Astrocyte (in vitro differentiated cells and primary cell): ENCODE results near the gene GP1BA. TPM values are rescaled to one million over a fixed set of nuclear protein-coding genes. Genes with fewer than 3 reads are reported as not detected.

Source experiments
- DNase-seq: peaks from one replicate; pipeline ENCODE4 v3.0.0-alpha.2; 2010; ENCODE audit warnings: low read depth
- FAIRE-seq: peaks from 2 replicates; lab custom pipeline; 2011; peaks lifted over from hg19 to GRCh38; lab: Jason Lieb, UNC
- H2AFZ ChIP-seq: 2 replicates; pipeline ENCODE4 v1.6.0; 2012; ENCODE audit warnings: low read depth, low read length, inconsistent platforms
- H3K27ac ChIP-seq: 2 replicates; pipeline ENCODE4 v1.5.1; 2011; ENCODE audit warnings: low read depth, low read length, inconsistent platforms
- H3K27me3 ChIP-seq: 2 replicates; pipeline ENCODE4 v1.6.0; 2011; ENCODE audit warnings: low read length, inconsistent platforms; ENCODE audit not compliant: insufficient read depth
- H3K36me3 ChIP-seq: 2 replicates; pipeline ENCODE4 v1.5.1; 2011; ENCODE audit warnings: low read length, inconsistent platforms; ENCODE audit not compliant: insufficient read depth
- H3K4me1 ChIP-seq: 2 replicates; pipeline ENCODE4 v1.5.1; 2011; ENCODE audit warnings: low read length, inconsistent platforms; ENCODE audit not compliant: insufficient read depth
- H3K4me2 ChIP-seq: 2 replicates; pipeline ENCODE4 v1.6.0; 2012; ENCODE audit warnings: low read length, inconsistent platforms
- H3K4me3 ChIP-seq: 2 replicates; pipeline ENCODE4 v1.5.1; 2011; ENCODE audit warnings: low read depth, mild to moderate bottlenecking, low read length, inconsistent platforms; ENCODE audit not compliant: insufficient read depth
- H3K79me2 ChIP-seq: 2 replicates; pipeline ENCODE4 v1.6.0; 2012; ENCODE audit warnings: mild to moderate bottlenecking, low read length, inconsistent platforms; ENCODE audit not compliant: insufficient read depth
- H3K9ac ChIP-seq: 2 replicates; pipeline ENCODE4 v1.6.0; 2012; ENCODE audit warnings: mild to moderate bottlenecking, low read length, inconsistent platforms
- H3K9me3 ChIP-seq: 2 replicates; pipeline ENCODE4 v1.5.1; 2012; ENCODE audit warnings: low read depth, mild to moderate bottlenecking, low read length, inconsistent platforms; ENCODE audit not compliant: insufficient read depth
- H4K20me1 ChIP-seq: 2 replicates; pipeline ENCODE4 v1.6.0; 2012; ENCODE audit warnings: low read length, inconsistent platforms; ENCODE audit not compliant: insufficient read depth
- H3K27ac Mint-ChIP-seq: one replicate; pipeline ENCODE4 v1.8.0; 2021; ENCODE audit warnings: mild to moderate bottlenecking, mixed read lengths; ENCODE audit not compliant: unreplicated experiment
- H3K27me3 Mint-ChIP-seq: one replicate; pipeline ENCODE4 v1.8.0; 2021; ENCODE audit warnings: low read depth, mixed read lengths; ENCODE audit not compliant: unreplicated experiment
- H3K36me3 Mint-ChIP-seq: one replicate; pipeline ENCODE4 v1.8.0; 2021; ENCODE audit warnings: low read depth, mixed read lengths; ENCODE audit not compliant: unreplicated experiment
- H3K4me1 Mint-ChIP-seq: one replicate; pipeline ENCODE4 v1.8.0; 2021; ENCODE audit warnings: low read depth, mixed read lengths; ENCODE audit not compliant: unreplicated experiment
- H3K4me3 Mint-ChIP-seq: one replicate; pipeline ENCODE4 v1.8.0; 2021; ENCODE audit warnings: mild to moderate bottlenecking, moderate library complexity, mixed read lengths; ENCODE audit not compliant: unreplicated experiment
- H3K9me3 Mint-ChIP-seq: one replicate; pipeline ENCODE4 v1.8.0; 2021; ENCODE audit warnings: mild to moderate bottlenecking, mixed read lengths; ENCODE audit not compliant: unreplicated experiment
- EZH2 ChIP-seq: IDR thresholded peaks from 2 replicates; pipeline ENCODE4 v1.6.1; 2012; ENCODE audit warnings: mild to moderate bottlenecking, low read length, inconsistent platforms; ENCODE audit not compliant: insufficient read depth
- total RNA-seq: library from RNA; stranded (reverse); gene quantifications from 2 replicates; pipeline ENCODE4 v1.2.1, GENCODE V29; 2021
- TF ChIP-seq, protein P1 (sequence below): IDR thresholded peaks from 2 replicates; pipeline ENCODE4 v1.5.1; 2011; ENCODE audit warnings: low read depth, mild to moderate bottlenecking, inconsistent platforms, low read length, moderate library complexity; ENCODE audit not compliant: insufficient read depth

GP1BA gene
- total RNA-seq, 1 donor from 2014 or later, result 0.09 TPM

DNA sequence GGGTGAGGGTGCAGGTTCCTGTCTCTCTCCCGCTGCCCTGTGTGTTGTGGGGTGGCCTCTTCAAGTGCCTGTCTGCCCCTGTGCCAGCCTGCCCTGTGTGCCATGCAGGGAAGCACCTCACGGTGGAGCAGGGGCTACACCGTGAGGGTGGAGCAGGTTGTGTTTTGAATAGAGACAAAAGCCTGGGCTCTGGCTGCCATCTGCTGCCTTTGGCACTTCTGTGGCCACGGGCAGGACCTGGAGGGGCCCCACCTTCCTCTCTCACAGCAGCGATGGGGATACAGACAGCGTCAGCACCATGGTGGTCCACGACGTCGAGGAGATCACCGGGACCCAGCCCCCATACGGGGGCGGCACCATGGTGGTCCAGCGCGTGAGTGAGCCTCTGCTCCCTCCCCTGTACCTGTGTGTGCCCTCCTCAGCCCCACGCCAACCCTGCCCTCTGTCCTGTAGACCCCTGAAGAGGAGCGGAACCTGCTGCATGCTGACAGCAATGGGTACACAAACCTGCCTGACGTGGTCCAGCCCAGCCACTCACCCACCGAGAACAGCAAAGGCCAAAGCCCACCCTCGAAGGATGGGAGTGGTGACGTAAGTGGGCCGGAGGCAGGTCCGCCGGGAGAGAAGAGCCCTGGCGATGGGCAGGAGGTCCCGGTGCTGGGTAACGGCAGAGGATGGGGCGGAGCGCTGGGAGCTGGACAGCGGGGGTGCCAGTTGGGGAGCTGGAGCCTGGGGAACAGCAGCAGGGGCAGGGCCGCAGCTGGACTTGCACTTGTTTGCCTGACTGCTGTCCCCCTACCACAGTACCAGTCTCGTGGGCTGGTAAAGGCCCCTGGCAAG, 38.1 kb upstream of the GP1BA start:
- Histone ChIP-seq H3K9me3 (no peaks in the 10 kb centered on the region), H3K79me2 (no peaks in the 10 kb centered on the region), H3K27me3 (no peaks in the 10 kb centered on the region), H3K4me1 (no peaks in the 10 kb centered on the region), H3K4me3 (no peak overlapping the region), H3K27ac (no peak overlapping the region), H3K9ac (no peak overlapping the region), H2AFZ (no peak overlapping the region), H3K36me3 (peaks cover 14% of the 10 kb centered on the region), H4K20me1 (peaks cover 6% of the 10 kb centered on the region), H3K4me2 (no peak overlapping the region)
- Mint-ChIP-seq H3K36me3 (peaks cover 13% of the 10 kb centered on the region), H3K9me3 (no peaks in the 10 kb centered on the region), H3K4me1 (no peaks in the 10 kb centered on the region), H3K4me3 (no peak overlapping the region), H3K27ac (no peak overlapping the region), H3K27me3 (no peaks in the 10 kb centered on the region)
- DNase-seq (no peak), FAIRE-seq (no peak)
- TF ChIP-seq EZH2, result no peak
- TF ChIP-seq, protein P1, sequence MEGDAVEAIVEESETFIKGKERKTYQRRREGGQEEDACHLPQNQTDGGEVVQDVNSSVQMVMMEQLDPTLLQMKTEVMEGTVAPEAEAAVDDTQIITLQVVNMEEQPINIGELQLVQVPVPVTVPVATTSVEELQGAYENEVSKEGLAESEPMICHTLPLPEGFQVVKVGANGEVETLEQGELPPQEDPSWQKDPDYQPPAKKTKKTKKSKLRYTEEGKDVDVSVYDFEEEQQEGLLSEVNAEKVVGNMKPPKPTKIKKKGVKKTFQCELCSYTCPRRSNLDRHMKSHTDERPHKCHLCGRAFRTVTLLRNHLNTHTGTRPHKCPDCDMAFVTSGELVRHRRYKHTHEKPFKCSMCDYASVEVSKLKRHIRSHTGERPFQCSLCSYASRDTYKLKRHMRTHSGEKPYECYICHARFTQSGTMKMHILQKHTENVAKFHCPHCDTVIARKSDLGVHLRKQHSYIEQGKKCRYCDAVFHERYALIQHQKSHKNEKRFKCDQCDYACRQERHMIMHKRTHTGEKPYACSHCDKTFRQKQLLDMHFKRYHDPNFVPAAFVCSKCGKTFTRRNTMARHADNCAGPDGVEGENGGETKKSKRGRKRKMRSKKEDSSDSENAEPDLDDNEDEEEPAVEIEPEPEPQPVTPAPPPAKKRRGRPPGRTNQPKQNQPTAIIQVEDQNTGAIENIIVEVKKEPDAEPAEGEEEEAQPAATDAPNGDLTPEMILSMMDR, result no peak

- no peak overlapping the region for H3K9ac ChIP-seq
- peaks cover 14% of the 10 kb centered on the region for H3K36me3 ChIP-seq
- no peak for TF ChIP-seq EZH2
- TF ChIP-seq, protein P1, result no peak
- peaks cover 2% of the 10 kb centered on the region for H3K4me1 ChIP-seq
- FAIRE-seq (no peak), DNase-seq (no peak)
- H3K4me3 Mint-ChIP-seq, result no peak overlapping the region
- no peaks in the 10 kb centered on the region for H3K79me2 ChIP-seq
- no peaks in the 10 kb centered on the region for H3K4me1 Mint-ChIP-seq
- no peak overlapping the region for H2AFZ ChIP-seq
- H3K27me3 ChIP-seq, result peaks cover 2% of the 10 kb centered on the region
- no peaks in the 10 kb centered on the region for H3K27me3 Mint-ChIP-seq
- H3K9me3 ChIP-seq, result no peaks in the 10 kb centered on the region
- H3K27ac ChIP-seq, result no peak overlapping the region
- H3K9me3 Mint-ChIP-seq, result no peaks in the 10 kb centered on the region
- peaks cover 16% of the 10 kb centered on the region for H3K36me3 Mint-ChIP-seq
- H3K27ac Mint-ChIP-seq, result no peak overlapping the region
- H4K20me1 ChIP-seq, result peaks cover 3% of the 10 kb centered on the region
- H3K4me3 ChIP-seq, result no peak overlapping the region
- no peak overlapping the region for H3K4me2 ChIP-seq
These were observed 37.0 kb upstream of the GP1BA start for GRCh38 chr17:4895121-4895520.
